ENCODE measurements around the gene FKBP14.
"Not testable (repeated sequence)": the region's sequence is repeated elsewhere in the genome, so short reads cannot be mapped to it uniquely, and the experiment has no call there.

The FKBP14 gene

DNA sequence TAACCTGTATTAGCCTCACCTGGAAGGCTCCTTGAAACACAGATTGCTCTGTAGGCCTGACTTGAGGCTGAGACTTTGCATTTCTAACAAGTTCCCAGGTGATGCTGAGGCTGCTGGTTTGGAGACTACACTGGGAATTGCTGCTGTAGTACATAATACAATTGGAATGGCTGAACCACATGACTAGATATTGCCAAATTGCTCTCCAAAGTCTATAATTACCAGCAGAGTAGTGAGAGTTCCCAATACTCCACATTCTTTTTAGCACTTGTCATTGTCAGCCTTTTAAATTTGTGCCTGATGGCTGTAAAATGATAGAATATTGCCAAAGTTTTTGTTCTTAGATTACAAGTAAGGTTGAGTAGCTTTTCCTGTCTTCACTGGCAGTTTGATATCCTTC, 41.6 kb upstream of the FKBP14 start:
- TF ChIP-seq, protein P1, sequence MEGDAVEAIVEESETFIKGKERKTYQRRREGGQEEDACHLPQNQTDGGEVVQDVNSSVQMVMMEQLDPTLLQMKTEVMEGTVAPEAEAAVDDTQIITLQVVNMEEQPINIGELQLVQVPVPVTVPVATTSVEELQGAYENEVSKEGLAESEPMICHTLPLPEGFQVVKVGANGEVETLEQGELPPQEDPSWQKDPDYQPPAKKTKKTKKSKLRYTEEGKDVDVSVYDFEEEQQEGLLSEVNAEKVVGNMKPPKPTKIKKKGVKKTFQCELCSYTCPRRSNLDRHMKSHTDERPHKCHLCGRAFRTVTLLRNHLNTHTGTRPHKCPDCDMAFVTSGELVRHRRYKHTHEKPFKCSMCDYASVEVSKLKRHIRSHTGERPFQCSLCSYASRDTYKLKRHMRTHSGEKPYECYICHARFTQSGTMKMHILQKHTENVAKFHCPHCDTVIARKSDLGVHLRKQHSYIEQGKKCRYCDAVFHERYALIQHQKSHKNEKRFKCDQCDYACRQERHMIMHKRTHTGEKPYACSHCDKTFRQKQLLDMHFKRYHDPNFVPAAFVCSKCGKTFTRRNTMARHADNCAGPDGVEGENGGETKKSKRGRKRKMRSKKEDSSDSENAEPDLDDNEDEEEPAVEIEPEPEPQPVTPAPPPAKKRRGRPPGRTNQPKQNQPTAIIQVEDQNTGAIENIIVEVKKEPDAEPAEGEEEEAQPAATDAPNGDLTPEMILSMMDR (IDR thresholded peaks at IDR 0.05): no peak
- DNase-seq: no peak
- Histone ChIP-seq H3K4me3 (no peak overlapping the region), H3K4me1 (peaks cover 0 to 18% (median 5%) of the 10 kb centered on the region in 4 donors), H3K27me3 (no peaks in the 10 kb centered on the region), H3K27ac (peak overlapping the region in 1 of 2 donors; percentile 2), H3K9me3 (no peaks in the 10 kb centered on the region), H3K36me3 (peaks cover 0 to 38% (median 13%) of the 10 kb centered on the region in 3 donors)
- intact Hi-C loops (cut with DNase I; ENCODE audit: low total_unique reads): no loop called here

DNA sequence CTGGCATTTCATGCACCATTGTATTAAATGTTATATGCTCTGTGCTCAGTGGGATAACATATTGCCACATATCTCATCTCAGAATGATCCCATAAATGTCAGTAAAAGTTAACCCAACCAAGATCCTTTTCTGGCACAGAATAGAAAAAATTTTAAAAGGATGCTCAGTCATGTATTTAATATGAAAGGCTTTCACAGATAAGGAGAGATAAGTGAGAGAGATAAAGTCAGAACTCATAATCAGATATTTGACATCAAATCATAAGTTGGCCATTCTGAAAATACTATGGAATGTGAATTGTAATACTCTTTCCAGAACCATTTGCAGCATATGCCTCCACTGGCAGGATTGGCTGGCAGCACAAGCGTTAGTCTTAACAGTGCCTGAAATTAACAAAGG, 40.2 kb upstream of the FKBP14 start:
- Histone ChIP-seq H3K4me1 (peaks cover 0 to 21% (median 5%) of the 10 kb centered on the region in 4 donors), H3K36me3 (peaks cover 0 to 39% (median 15%) of the 10 kb centered on the region in 3 donors), H3K27me3 (no peaks in the 10 kb centered on the region), H3K27ac (no peak overlapping the region), H3K9me3 (no peaks in the 10 kb centered on the region), H3K4me3 (no peak overlapping the region)
- no peak for DNase-seq
- intact Hi-C loops (cut with DNase I; ENCODE audit: low total_unique reads): no loop called here
- TF ChIP-seq, protein P1 (IDR thresholded peaks at IDR 0.05): no peak

DNA sequence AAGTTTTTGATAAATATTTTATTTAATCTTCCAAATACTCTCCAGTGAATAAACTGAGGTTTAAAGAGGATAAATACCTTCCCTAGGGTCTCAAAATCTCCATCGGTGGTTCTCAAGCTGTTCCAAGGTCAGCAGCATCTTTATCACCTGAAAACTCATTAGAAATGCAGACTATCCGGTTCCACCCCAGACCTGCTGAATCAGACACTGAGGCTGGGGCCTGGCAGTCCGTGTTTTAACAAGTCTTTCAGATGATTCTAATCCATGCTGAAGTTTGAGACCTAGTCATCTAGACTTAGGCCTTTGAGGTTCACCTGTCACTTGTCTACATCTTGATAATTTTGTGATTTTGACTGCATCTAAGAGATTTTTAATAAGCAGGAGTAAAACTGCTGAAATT, 39.2 kb upstream of the FKBP14 start:
- Histone ChIP-seq H3K27ac (no peak overlapping the region), H3K4me1 (peaks cover 0 to 26% (median 5%) of the 10 kb centered on the region in 4 donors), H3K9me3 (no peaks in the 10 kb centered on the region), H3K4me3 (no peak overlapping the region), H3K36me3 (peaks cover 0 to 32% (median 8%) of the 10 kb centered on the region in 3 donors), H3K27me3 (no peaks in the 10 kb centered on the region)
- TF ChIP-seq, protein P1 (IDR thresholded peaks at IDR 0.05): no peak
- DNase-seq: no peak
- intact Hi-C loops (cut with DNase I; ENCODE audit: low total_unique reads): no loop called here

DNA sequence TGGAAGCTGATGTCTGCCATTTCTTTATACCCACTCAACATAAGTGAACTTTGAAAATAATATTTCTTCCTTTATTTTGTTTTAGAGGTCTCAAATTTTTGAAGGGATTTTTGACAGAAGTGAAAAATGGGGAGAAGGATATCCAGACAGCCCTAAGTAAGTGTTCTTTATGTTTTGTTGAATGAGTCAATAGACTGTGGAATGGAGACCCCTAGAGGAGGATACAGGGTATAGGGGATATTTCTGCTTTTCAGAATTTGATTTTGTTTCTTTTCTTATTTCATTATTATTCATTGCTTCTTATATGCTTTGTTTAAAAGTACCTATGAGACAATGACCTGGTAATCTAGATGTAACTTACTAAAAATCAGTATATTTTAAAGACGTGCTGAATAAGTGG, 36.1 kb upstream of the FKBP14 start:
- DNase-seq: no peak
- TF ChIP-seq, protein P1 (IDR thresholded peaks at IDR 0.05): peak; percentile 49 to 63
- Histone ChIP-seq H3K27me3 (no peaks in the 10 kb centered on the region), H3K4me3 (no peak overlapping the region), H3K4me1 (peaks cover 0 to 9% (median 0%) of the 10 kb centered on the region in 4 donors), H3K36me3 (peaks cover 7 to 40% (median 8%) of the 10 kb centered on the region in 3 donors), H3K9me3 (no peaks in the 10 kb centered on the region), H3K27ac (no peak overlapping the region)
- intact Hi-C loops (cut with DNase I; ENCODE audit: low total_unique reads): loop anchor here (5.0 kb wide), 2 partner anchors 115 to 315 kb away; no protein-coding TSS in a partner anchor

DNA sequence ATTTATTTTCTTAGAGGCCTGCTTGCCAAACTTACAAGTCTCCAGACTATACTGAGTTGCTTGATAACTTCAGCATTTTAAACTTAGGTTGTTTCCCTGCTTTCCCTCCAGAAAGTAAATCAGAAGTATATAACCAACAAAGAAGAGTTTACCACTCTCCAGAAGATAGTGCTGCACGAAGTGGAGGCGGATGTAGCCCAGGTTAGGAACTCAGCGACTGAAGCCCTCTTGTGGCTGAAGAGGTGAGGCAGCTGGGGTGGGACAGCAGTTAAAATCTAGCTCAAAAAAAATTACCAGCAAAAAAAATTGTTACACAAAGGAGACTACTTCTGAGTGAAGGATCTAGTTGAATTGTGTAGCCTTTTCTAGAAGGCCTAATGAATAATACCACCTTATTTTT, 35.3 kb upstream of the FKBP14 start:
- not testable (repeated sequence) for H3K9me3 ChIP-seq, H3K27me3 ChIP-seq, H3K4me3 ChIP-seq, H3K4me1 ChIP-seq
- Histone ChIP-seq H3K36me3 (peaks cover 7 to 45% (median 8%) of the 10 kb centered on the region in 3 donors), H3K27ac (peak overlapping the region in 1 of 2 donors; percentile 9)
- intact Hi-C loops (cut with DNase I; ENCODE audit: low total_unique reads): loop anchor here (5.0 kb wide), 2 partner anchors 114 to 314 kb away; no protein-coding TSS in a partner anchor
- TF ChIP-seq, protein P1 (IDR thresholded peaks at IDR 0.05): peak; percentile 63 to 64
- DNase-seq: peak; percentile 25 to 66

DNA sequence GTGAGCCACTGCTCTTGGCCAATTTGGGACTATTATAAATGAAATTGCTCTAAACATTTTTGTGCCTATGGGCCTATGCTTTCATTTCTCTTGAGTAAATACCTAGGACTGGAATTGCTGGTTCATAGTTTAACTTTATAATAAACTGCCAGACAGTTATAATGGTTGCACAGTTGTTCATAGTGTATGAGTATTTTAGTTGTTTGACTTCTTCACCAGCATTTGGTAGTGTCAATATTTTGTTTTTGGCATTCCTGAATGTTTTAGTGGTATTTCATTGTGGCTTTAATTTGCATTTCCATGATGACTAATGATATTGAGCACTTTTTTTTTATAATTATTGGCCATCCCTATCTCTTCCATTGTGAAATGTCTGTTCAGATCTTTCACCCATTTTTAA, 31.2 kb upstream of the FKBP14 start:
- peaks cover 23 to 36% (median 25%) of the 10 kb centered on the region in 3 donors for H3K36me3 ChIP-seq
- H3K27me3 ChIP-seq: no peaks in the 10 kb centered on the region
- DNase-seq: no peak
- intact Hi-C loops (cut with DNase I; ENCODE audit: low total_unique reads): no loop called here
- no peaks in the 10 kb centered on the region for H3K9me3 ChIP-seq
- H3K4me1 ChIP-seq: peaks cover 0 to 8% (median 0%) of the 10 kb centered on the region in 4 donors
- no peak overlapping the region for H3K27ac ChIP-seq
- no peak overlapping the region for H3K4me3 ChIP-seq
- TF ChIP-seq, protein P1 (IDR thresholded peaks at IDR 0.05): no peak
